GM11168 (cell line): Measurements from ENCODE around the gene PABPN1.

ENCODE experiments used
- in situ Hi-C: fragments of 300-500 bp; cut with MboI; formaldehyde crosslinking; loops from one replicate; pipeline ENCODE4 v1.12.0; 2022; ENCODE audit warnings: low sequenced_read_pairs; ENCODE audit not compliant: unreplicated experiment

PABPN1 gene

DNA sequence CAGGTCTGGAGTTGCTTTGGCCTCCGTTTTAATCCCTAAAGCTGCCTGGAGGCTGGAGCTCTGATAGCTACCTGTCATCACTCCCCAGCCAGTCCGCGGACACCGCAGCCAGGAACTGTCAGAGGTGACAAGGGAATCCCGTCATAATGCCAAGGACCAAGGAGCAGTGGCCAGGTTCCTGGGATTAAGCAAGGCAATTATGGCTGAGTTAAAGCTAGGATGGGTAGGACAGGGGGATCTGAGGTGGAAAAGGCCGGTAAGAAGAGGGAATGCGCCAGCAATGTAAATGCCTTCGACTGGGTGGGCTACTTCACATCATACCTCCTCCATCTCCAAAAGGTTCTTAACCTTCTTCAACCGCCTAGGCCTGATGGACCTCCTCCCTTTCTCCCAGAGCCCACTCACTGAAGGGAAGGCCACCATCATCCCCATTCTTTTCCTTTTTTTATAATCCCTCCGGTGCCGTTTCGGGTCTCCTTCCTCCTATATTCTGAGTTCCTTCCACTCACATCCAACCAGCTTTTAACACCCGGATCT lies 20.5 kb upstream of the PABPN1 start:
- in situ Hi-C loops = no loop called here

DNA sequence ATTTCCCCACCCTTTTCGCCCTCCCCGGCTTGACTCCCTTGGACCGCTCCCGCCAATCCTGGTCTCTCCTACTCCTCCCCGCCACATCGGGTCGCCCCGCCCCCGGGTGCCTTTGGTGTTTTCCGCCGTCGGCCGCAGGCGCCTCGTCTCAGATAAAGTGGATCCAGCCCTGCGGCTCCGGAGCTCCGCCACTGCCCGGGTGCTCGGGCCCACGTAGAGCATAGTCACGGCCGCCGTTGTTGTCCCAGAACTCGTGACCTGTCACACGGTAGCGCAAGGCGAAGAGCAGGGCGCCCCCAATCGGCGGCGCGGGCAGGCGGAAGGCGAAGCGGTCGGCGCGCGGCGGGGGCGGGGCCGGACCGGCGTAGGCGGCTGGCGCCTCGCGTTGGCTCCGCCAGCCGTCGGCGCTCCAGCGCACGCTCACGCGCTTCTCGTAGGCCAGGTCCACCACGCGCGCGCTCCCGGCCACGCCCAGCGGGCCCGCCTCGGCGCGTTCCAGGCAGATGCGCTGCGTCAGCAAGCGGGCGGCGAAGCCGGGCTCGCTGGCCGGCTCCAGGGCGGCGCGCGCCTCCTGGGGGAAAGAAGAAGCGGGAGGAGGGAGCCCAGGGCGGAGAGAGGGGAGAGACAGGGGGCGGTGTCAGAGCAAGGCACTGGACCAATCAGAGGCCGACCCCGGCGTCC lies 19.8 kb upstream of the PABPN1 start:
- in situ Hi-C loops = no loop called here

- in situ Hi-C loops = no loop called here
These were observed 19.3 kb upstream of the PABPN1 start for GRCh38 chr14:23301969-23302289.

- in situ Hi-C loops = no loop called here
These were observed 18.7 kb upstream of the PABPN1 start, which contains the start of gene PPP1R3E for GRCh38 chr14:23302290-23303225. PPP1R3E (minus strand) TSS chr14:23302859; CDS start chr14:23302576, 283 bp downstream.

- in situ Hi-C loops = no loop called here
These were observed 14.7 kb upstream of the PABPN1 start, which contains the start of gene BCL2L2 for GRCh38 chr14:23306412-23307145. BCL2L2 (plus strand) TSS chr14:23306833; CDS start chr14:23307768, 935 bp downstream.

DNA sequence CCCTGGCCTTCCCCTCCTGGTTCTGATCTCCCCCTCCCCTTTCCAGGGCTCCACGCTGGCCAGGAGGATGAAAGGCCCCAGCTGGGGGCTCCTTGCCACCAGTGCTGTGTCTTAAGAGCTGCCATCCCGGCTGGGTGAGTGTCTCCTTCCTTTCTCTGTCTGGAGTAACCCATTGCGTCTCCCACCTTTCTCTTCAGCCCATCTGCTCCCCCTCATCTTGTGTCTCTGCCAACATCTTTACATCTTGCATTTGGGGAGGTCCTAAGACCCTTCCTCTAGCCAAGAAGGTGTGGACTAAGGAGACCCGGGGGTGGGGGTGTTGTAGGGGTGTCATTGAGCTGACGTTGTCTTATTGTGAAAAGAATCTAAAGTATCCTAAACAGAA lies 14.1 kb upstream of the PABPN1 start:
- in situ Hi-C loops = no loop called here

- in situ Hi-C loops = no loop called here
These were observed 13.3 kb upstream of the PABPN1 start for GRCh38 chr14:23307687-23308644.

GRCh38 chr14:23308721-23309445 lies 12.4 kb upstream of the PABPN1 start:
- in situ Hi-C loops = no loop called here

DNA sequence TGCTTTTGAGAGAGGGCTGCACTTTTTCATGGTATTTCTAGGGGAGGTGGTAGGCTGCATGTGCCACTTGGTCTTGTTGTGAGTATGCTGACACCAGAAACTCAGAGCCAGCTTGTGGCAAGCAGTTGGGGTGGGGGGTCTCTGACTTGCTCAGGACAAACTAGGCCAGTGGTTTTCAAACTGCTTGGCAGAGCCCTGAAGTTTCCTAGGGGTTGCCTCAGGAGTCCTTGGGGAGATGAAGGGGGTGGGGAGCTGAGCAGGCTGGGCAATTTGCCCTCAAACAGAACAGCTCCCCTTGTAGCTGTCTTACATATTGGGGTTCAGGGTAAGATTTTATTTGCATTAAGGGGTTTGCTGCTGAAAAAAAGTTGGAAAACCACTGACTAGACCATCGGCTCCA lies 10.7 kb upstream of the PABPN1 start:
- in situ Hi-C loops = no loop called here

DNA sequence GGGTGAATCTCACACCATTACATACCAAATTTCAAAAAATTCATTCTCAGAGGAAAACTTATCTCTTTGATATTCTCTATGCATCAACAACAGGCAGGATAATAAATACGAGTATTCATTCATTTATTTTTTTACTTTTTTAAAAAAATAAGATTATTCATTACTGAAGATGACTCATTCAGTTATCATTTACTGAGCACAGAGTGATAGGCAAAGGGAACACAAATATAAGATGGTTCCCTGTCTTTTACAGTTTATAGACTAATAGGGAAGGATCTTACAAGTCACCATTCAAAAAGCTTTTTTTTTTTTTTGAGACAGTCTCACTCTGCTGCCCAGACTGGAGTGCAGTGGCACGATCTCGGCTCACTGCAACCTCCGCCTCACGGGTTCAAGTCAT lies 5.0 kb upstream of the PABPN1 start:
- in situ Hi-C loops = no loop called here

DNA sequence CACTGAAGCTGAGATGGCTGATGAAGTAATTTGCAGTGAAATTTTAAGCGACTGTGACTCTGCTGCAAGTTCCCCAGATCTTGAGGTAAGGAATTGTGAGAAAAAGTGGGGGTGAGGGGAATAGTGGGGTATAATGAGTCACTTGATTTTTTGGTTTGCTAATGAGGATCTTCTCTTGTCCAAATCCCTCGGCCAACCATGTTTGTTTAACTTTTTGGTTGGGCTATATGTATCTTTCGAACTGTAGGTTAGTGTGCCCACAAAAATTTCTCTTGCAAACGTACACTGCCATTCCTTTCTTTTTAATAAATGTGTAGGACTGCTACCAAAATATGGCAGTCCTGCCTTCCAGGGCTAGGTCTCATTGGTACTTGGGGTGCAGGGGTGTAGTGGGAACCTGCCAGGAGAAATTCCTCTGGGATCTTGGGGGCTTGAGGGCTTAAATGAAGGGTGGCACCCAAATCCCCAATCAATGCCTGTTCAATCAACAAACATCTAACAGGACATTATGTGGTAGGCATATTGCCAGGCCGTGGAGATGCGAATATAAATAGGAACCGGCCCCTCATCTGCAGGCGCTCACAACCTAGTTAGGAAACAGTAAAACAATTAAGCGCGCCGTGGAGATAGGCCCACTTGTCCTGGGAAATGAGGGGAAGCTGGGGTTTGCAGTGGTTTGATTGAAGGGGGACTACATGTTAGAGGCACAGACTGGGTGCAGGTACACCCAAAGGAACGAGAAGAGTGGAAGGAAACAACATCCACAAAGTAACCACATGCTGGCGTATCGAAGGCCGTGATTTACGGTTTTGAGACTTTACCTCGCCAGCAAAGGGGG lies 1.3 kb upstream of the PABPN1 start:
- in situ Hi-C loops = no loop called here

DNA sequence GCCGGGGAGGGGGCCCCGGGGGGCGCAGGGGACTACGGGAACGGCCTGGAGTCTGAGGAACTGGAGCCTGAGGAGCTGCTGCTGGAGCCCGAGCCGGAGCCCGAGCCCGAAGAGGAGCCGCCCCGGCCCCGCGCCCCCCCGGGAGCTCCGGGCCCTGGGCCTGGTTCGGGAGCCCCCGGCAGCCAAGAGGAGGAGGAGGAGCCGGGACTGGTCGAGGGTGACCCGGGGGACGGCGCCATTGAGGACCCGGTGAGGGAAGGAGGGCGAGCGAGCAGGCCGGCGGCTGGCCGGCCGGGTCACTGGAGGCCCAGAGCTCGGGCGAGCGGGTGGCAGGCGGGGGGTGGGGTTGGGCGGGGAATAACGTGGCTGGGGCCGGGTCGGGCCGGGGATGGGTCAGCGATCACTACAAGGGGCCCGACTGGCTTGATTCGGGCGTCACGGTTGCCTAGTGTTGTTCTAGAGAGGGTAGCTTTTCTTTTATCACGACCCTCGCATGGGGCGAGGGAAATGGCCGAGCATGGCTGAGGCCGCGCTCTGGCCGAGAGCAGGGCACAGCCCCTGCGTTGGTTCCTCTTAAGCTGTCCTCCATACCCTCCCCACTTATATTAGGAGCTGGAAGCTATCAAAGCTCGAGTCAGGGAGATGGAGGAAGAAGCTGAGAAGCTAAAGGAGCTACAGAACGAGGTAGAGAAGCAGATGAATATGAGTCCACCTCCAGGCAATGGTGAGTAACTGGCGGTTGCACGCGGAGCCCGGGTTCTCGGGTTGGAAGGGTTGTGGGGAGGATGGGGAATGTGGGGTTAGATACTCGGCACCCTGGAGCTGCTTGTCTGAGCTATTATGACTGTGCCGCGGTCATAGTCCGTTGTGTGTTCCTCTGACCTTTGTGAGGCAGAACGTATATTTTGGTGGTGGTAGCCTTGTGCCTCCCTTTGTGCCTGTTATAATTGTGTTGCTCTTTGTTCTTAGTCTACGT lies 603 bp downstream of the PABPN1 start:
- in situ Hi-C loops = no loop called here

GRCh38 chr14:23322568-23323517 lies 1.6 kb downstream of the PABPN1 start:
- in situ Hi-C loops = no loop called here

- in situ Hi-C loops = no loop called here
These were observed 2.7 kb downstream of the PABPN1 start for GRCh38 chr14:23323838-23324454.

- in situ Hi-C loops = no loop called here
These were observed 3.2 kb downstream of the PABPN1 start for GRCh38 chr14:23324455-23324846.
